HG03159 (cell line): ENCODE results near the gene OR2H2.

Experiments used
- ATAC-seq: cut with Tn5 transposase; IDR thresholded peaks from one replicate; pipeline ENCODE4 v1.9.1; 2021; ENCODE audit warnings: mild to moderate bottlenecking, moderate library complexity; ENCODE audit not compliant: unreplicated experiment

The OR2H2 gene

GRCh38 chr6:29627755-29628418, 43.0 kb downstream of the OR2H2 start:
- ATAC-seq: no peak

DNA sequence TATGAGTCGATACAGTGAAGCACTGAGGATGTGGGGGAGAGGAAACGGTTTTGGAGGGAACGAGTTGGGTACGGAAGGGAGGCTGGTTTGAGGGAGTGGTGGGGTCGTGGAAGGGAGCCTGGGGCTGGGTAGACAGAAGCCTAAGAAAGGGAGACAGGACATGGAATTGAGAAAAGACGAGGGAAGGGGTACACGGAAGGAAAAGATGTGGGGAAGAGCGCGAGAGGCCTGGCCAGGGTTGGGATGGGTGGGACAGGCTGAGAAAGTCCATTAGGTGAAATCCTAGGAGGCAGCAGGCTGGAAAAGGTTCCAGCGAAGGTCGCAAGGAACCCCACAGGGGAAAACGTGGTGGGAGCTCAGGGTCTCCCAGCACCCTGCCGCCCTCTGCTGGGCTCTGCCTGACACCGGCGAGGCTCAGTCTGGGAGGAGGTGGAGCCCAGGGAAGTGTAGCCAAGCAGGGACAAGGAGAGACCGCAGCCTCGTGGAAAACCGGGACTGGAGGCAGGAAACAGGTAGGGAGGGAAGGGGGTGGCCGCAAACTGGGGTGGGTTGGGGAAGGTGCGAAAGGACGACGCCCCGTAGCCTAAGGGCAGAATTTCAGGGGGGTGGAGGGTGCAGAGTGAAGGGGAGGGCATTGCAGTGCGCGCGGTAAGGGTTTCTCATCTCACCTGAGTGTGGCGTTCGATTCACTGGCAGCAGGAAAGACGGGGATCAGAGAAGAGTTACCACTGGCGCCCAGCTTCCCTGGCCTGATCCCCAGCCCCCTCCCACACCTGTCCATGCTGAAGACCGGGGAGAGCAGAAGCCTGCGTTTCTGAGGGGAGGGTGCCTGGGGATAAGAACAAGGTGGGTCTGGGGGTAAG, 43.7 kb downstream of the OR2H2 start:
- ATAC-seq: no peak

DNA sequence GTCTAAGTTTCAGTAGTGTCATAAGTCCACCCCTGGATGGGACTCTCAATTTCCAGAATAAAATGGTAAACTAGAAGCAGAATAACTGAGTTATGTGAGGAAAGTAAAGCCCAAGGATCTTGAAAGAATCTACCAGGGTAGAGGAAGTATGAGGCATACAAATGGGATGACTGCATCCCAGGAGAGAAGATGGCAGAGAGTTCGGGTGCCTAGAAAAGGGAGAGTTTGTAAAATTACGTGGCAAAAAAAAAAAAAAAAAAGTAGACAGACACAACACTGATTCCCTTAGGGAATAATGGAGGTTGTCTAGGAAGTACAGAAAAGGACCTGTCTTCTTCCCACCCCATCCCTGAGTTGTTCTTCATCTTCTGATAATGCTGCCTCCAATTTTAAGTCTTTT, 44.6 kb downstream of the OR2H2 start:
- no peak for ATAC-seq

DNA sequence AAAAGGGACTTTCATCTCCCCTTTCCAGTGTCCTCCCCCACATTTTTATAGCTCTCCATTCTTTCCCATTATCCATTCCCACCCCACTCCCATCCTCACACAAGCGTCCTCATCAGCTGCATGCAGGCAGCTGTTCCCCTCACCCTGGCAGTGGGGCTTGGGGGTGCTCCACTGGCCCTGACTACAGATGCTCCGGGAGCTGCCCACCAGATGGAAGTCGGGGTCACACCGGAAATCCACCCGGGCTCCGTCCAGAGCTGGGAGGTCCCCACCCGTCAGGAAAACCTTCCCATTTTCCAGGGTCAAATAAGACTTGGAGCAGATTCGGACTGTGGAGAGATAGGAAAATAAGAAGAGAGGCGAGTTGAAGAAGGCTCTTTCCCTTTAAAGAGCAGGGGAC, 45.4 kb downstream of the OR2H2 start:
- no peak for ATAC-seq

DNA sequence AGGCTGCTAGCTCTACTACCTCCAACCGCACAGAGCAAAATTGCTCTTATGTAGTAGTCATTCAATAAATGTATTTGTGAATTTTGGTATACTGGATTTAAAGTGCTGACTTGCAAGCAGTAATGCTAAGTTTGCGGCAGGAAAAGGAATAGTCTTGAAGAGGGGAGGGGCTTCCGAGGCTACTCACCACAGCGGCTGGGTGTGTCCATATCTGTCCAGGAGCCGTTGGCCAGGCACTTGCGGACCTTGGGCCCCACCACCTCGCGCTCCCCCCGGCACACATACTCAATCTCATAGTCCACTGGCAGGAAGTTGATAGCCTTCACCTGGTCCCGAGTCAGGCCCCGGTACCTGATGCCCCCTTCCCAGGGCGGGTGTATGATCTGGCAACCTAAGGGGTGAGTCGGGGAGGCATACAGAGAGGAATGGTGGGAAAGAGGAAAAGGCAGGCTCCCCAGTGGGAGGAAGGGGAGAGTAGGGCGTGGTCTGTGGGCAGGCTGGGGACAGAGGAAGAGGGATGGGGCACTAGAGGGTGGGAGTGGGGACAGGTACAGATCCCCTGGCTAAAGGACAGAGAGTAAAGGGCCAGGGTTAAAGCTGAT, 46.4 kb downstream of the OR2H2 start:
- ATAC-seq: no peak

- ATAC-seq: peak; percentile 26
Measured at GRCh38 chr6:29631860-29632731, 47.2 kb downstream of the OR2H2 start.

DNA sequence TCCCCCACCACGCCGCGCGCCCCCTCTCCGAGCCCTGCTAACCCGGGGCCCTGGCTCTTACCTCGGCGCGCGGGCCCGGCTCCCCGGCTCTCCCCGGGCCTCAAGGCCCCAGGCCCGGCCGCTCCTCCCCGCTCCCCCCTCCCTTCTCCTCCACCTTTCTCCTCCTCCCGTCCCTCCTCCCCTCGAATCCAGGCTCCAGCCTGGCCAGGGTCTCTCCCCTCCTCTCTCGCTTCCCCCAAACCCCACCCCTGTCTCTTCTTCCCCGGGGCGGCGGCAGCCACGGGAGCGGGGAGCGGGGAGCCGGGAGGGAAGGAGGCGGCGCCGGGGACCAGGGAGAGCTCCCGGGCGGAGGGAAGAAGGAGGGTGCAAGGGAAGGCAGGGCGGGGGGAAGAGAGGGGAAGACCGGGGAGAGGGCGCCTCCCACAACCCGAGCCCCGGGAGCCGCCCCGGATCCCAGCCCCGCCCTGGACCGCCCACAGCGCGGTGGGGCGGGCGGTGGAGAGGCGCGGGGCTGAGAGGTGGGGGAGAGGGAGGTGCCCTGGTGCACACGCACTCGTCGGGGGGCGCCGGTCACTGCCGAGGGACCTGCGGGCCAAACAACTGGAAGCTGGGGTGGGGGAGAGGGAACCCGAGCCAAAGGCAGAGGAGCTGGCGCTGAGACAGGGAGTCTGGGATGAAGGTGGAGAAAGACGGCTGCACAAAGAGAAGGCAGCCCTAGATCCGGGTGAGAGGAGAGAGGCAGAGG, 48.0 kb downstream of the OR2H2 start, which contains the start of gene GABBR1:
TSS of gene GABBR1 (minus strand) at position 395 of the 745 bp plus-strand sequence. CDS start 798 bp downstream, outside the sequence.
- peak; percentile 64 for ATAC-seq

GRCh38 chr6:29633534-29633905, 48.6 kb downstream of the OR2H2 start:
- no peak for ATAC-seq

DNA sequence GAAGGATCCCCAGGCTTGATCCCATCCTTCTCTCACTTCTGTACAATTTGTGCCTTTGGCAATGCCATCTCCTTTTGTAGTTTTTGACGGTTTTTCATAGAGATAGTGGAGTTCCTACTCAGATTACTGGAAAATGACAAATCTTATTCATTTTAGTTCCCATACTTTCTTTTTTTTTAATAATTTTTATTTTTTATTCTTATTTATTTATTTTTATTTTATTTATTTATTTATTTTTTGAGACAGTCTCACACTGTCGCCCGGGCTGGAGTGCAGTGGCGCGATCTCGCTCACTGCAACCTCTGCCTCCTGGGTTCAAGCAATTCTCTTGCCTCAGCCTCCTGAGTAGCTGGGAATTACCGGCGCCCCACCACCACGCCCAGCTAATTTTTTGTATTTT, 52.3 kb downstream of the OR2H2 start:
- ATAC-seq: no peak
